GM21576 (cell line): Measurements from ENCODE around the gene SCAND1.

ENCODE experiments used
- ATAC-seq: cut with Tn5 transposase; IDR thresholded peaks from one replicate; pipeline ENCODE4 v1.9.1; 2021; ENCODE audit warnings: mild to moderate bottlenecking, moderate library complexity; ENCODE audit not compliant: unreplicated experiment

Gene SCAND1

GRCh38 chr20:35908007-35908406 is 46.3 kb downstream of the SCAND1 start:
- ATAC-seq = no peak

- ATAC-seq = no peak
Measured at GRCh38 chr20:35907017-35907701, 47.1 kb downstream of the SCAND1 start.

- ATAC-seq = no peak
Measured at GRCh38 chr20:35904982-35905663, 49.2 kb downstream of the SCAND1 start.

GRCh38 chr20:35903843-35904242 is 50.5 kb downstream of the SCAND1 start:
- no peak for ATAC-seq
